ENCODE results near the gene PTPRM. TPM values are rescaled to one million over a fixed set of nuclear protein-coding genes. Genes with fewer than 3 reads are reported as not detected.

PTPRM gene
- polyA plus RNA-seq, 1 of the 3 experiments (the other 2 are of a cell fraction) = 16.0 TPM

- TF ChIP-seq ZBTB33 (IDR thresholded peaks at IDR 0.05; ENCODE audit: borderline replicate concordance, low read depth) (no peak), RAD21 (IDR thresholded peaks at IDR 0.05; ENCODE audit: low read length) (no peak), USF2 (IDR thresholded peaks at IDR 0.05; ENCODE audit: borderline replicate concordance, low read depth, low read length) (no peak)
Observed at GRCh38 chr18:8337211-8337610, 770.1 kb downstream of the PTPRM start (continued).

GRCh38 chr18:8339210-8339609 lies 772.1 kb downstream of the PTPRM start:
- no peaks in the 10 kb centered on the region for H3F3A ChIP-seq (replicated peaks; ENCODE audit: insufficient read depth)
- no peak for DNase-seq
- no peak overlapping the region for H3K4me2 ChIP-seq
- no peaks in the 10 kb centered on the region for H3K79me2 ChIP-seq (ENCODE audit: insufficient read depth)
- no peaks in the 10 kb centered on the region for H3K9me2 ChIP-seq
- 67% methylated on average over 4 of the region's 4 CpGs for WGBS (ENCODE audit: low lambda C conversion rate)
- H3K27me3 ChIP-seq (ENCODE audit: insufficient read depth) = no peaks in the 10 kb centered on the region
- no peak for TF ChIP-seq SIN3A (IDR thresholded peaks at IDR 0.05; ENCODE audit: borderline replicate concordance, low read depth, low read length)
- TF ChIP-seq USF1 (IDR thresholded peaks at IDR 0.05; ENCODE audit: borderline replicate concordance, low read depth) = no peak
- no peak overlapping the region for H3K4me3 ChIP-seq (ENCODE audit: low read depth in 2 of 2, low read length in 1 of 2)
- no peak overlapping the region for H3K9ac ChIP-seq
- CTCF ChIA-PET = interaction anchor here (1.5 kb wide), 1 partner anchor 165 kb away, joined by 4 read pairs; no protein-coding TSS in a partner anchor
- peaks cover 0 to 6% of the 10 kb centered on the region in 2 experiments; a peak in 1 of 4 replicates for H3K4me1 ChIP-seq (ENCODE audit: control insufficient read depth in 1 of 2, insufficient read depth in 2 of 2, low read depth in 1 of 2, low read length in 1 of 2)
- H4K20me1 ChIP-seq (ENCODE audit: insufficient read depth) = no peaks in the 10 kb centered on the region
- no peaks in the 10 kb centered on the region for H3K9me3 ChIP-seq
- POLR2A ChIA-PET = no interaction called here
- no peaks in the 10 kb centered on the region for H3K36me3 ChIP-seq (replicated peaks in 1 of 2; ENCODE audit: control insufficient read depth in 1 of 2, insufficient read depth in 2 of 2, low read length in 1 of 2)
- no peak overlapping the region for H2AFZ ChIP-seq (ENCODE audit: low read depth)
- H3K27ac ChIP-seq (ENCODE audit: low read depth in 2 of 2, low read length in 1 of 2) = no peak overlapping the region

GRCh38 chr18:8339952-8340351 lies 772.8 kb downstream of the PTPRM start:
- no peaks in the 10 kb centered on the region for H3F3A ChIP-seq (replicated peaks; ENCODE audit: insufficient read depth)
- no peak overlapping the region for H3K9ac ChIP-seq
- no peaks in the 10 kb centered on the region for H3K9me3 ChIP-seq
- no peak overlapping the region for H3K4me3 ChIP-seq (ENCODE audit: low read depth in 2 of 2, low read length in 1 of 2)
- H3K27me3 ChIP-seq (ENCODE audit: insufficient read depth) = no peaks in the 10 kb centered on the region
- POLR2A ChIA-PET = no interaction called here
- H2AFZ ChIP-seq (ENCODE audit: low read depth) = no peak overlapping the region
- H3K79me2 ChIP-seq (ENCODE audit: insufficient read depth) = no peaks in the 10 kb centered on the region
- TF ChIP-seq FOXM1 (IDR thresholded peaks at IDR 0.05; ENCODE audit: low read depth) = no peak
- TF ChIP-seq EZH2phosphoT487 (IDR thresholded peaks at IDR 0.05; ENCODE audit: borderline replicate concordance, low read depth) = no peak
- TF ChIP-seq USF1 (IDR thresholded peaks at IDR 0.05; ENCODE audit: borderline replicate concordance, low read depth) = no peak
- no peak for TF ChIP-seq RXRA (IDR thresholded peaks at IDR 0.05; ENCODE audit: borderline replicate concordance, low read depth)
- no peak for TF ChIP-seq NFIC (IDR thresholded peaks at IDR 0.05; ENCODE audit: borderline replicate concordance)
- TF ChIP-seq EP300 (IDR thresholded peaks at IDR 0.05; ENCODE audit: borderline replicate concordance in 1 of 2, low read depth in 1 of 2, low read length in 1 of 2) = no peak
- no peak for TF ChIP-seq MXI1 (IDR thresholded peaks at IDR 0.05; ENCODE audit: low read depth, low read length)
- TF ChIP-seq FOSL2 (IDR thresholded peaks at IDR 0.05; ENCODE audit: borderline replicate concordance, low read depth) = no peak
- no peak for TF ChIP-seq SMC3 (IDR thresholded peaks at IDR 0.05; ENCODE audit: low read depth, low read length)
- TF ChIP-seq GATA2 (CRISPR knock-in tag; IDR thresholded peaks at IDR 0.05) = no peak
- TF ChIP-seq USF2 (IDR thresholded peaks at IDR 0.05; ENCODE audit: borderline replicate concordance, low read depth, low read length) = no peak
- H4K20me1 ChIP-seq (ENCODE audit: insufficient read depth) = no peaks in the 10 kb centered on the region
- no peaks in the 10 kb centered on the region for H3K36me3 ChIP-seq (replicated peaks in 1 of 2; ENCODE audit: control insufficient read depth in 1 of 2, insufficient read depth in 2 of 2, low read length in 1 of 2)
- peaks cover 0 to 6% of the 10 kb centered on the region in 2 experiments; a peak in 1 of 4 replicates for H3K4me1 ChIP-seq (ENCODE audit: control insufficient read depth in 1 of 2, insufficient read depth in 2 of 2, low read depth in 1 of 2, low read length in 1 of 2)
- H3K9me2 ChIP-seq = no peaks in the 10 kb centered on the region
- no peak for DNase-seq
- CTCF ChIA-PET = interaction anchor here (1.5 kb wide), 1 partner anchor 166 kb away, joined by 4 read pairs; no protein-coding TSS in a partner anchor
- WGBS (ENCODE audit: low lambda C conversion rate) = 72% methylated on average over 10 of the region's 10 CpGs
- H3K4me2 ChIP-seq = no peak overlapping the region
- H3K27ac ChIP-seq (ENCODE audit: low read depth in 2 of 2, low read length in 1 of 2) = no peak overlapping the region
